Stimulated activated CD8-positive, alpha-beta memory T cell treated with anti-CD3 and anti-CD28 coated beads, Interleukin-4, amount 100 ng/mL, for 4 hours (primary cell): Measurements from ENCODE around the gene ACSF3.
"Not testable (repeated sequence)": the region's sequence is repeated elsewhere in the genome, so short reads cannot be mapped to it uniquely, and the experiment has no call there.

ENCODE experiments used
- DNase-seq, 2 donors: peaks; one replicate each; pipeline ENCODE4 v3.0.0-alpha.2; 2020; ENCODE audit warnings: low read depth in 2 of 2, low spot score in 1 of 2

The ACSF3 gene

DNA sequence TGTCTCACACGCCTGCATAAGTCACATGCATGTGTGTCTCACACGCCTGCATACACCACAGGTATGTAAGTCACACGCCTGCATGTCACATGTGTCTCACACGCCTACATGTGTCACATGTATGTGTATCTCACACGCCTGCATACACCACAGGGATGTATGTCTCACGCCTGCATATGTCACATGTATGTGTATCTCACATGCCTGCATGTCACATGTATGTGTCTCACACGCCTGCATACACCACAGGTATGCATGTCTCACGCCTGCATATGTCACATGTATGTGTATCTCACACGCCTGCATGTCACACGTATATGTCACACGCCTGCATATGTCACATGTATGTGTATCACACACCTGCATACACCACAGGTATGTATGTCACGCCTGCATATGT lies 64.1 kb downstream of the ACSF3 start:
- DNase-seq = no peak

DNA sequence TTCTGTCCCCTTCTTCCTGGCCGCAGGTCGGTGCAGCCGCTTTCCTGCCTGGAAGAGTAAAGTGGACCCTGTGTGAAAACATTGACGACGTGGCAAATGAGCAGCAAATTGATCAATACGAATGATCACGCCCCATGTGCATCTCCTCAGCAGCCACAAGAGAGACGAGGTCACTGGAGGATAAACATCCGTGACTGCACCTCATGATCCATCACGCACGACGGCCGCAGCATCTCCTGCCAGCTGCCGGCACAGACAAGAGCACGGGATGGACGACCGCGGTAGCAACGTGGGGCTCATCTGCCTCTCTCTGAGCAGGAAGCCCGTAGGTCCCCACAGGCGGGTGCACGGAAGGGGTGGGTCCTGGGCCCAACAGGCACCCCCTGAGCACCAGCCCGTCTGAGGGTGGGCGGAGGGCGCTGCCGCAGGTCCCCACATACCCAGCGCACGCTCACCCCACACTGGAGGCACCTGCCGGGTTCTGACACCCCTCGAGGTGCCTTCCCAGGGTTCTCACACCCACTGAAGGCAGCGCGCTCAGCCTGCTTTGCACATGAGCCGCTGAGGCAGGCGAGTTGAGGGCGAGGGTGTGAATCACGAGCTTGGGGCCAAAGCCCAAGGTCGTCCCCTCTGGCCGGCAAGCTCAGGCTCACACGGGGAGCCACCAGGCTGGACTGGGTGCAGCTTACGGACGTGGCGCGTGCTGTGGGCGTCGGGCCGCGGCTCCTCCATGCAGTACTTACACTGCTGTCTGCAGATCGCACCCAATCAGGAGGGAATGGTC lies 65.6 kb downstream of the ACSF3 start:
- DNase-seq = no peak

DNA sequence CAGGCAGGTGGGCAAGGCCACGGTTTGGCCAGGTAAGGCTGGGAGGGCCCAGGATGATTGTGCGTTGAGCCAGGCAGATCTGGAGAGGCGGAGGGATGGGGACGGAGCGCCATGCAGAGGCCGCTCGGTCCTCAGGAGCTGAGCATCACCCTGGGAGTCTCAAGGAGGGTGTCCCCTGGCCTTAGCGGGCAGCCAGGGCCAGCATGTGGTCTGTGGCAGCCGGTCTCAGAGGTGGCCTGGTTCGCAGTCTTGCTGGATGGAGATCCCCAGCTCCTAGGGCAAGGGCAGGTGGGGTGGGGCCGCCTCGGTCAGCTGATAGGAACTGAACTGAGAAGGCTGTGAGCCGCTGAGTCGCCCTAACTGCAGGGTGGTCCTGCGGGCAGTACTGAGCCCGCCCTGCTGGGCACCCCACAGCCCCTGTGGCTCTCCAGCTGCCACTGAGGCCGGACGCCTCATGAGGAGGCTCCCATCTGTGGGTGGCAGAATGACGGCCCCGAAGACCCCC lies 66.2 kb downstream of the ACSF3 start:
- no peak for DNase-seq

DNA sequence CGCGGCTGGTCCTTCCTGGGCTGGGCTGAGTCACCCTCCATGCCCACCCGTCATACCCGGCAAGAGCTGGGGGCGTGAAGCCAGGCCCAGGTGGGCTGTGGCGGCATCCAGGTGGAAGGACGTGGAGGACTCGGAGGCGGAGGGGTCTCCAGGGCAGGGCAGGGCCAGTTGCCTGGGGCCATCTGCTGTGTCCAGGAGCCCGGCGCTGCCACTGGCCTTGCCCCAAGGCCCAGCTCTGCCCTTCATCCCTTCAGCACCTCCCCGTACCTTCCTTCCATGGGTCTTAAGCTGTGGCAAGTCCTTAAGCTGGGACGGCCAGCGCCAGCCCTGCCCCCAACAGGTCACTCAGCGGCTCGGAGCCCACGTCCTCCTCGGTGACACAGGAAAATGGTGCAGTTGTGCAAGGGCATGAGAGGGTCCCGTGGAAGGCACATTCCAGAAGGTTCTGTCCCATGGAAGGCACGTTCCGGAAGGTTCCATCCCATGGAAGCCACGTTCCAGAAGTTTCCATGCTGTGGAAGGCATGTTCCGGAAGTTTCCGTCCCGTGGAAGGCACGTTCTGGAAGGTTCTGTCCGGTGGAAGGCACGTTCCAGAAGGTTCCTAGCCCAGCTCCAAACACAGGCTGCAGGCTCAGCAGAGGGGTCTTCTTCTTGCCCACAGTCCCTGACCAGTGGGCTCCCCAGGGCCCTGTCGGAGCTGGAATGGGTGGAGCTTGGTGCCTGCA lies 67.5 kb downstream of the ACSF3 start:
- no peak for DNase-seq

DNA sequence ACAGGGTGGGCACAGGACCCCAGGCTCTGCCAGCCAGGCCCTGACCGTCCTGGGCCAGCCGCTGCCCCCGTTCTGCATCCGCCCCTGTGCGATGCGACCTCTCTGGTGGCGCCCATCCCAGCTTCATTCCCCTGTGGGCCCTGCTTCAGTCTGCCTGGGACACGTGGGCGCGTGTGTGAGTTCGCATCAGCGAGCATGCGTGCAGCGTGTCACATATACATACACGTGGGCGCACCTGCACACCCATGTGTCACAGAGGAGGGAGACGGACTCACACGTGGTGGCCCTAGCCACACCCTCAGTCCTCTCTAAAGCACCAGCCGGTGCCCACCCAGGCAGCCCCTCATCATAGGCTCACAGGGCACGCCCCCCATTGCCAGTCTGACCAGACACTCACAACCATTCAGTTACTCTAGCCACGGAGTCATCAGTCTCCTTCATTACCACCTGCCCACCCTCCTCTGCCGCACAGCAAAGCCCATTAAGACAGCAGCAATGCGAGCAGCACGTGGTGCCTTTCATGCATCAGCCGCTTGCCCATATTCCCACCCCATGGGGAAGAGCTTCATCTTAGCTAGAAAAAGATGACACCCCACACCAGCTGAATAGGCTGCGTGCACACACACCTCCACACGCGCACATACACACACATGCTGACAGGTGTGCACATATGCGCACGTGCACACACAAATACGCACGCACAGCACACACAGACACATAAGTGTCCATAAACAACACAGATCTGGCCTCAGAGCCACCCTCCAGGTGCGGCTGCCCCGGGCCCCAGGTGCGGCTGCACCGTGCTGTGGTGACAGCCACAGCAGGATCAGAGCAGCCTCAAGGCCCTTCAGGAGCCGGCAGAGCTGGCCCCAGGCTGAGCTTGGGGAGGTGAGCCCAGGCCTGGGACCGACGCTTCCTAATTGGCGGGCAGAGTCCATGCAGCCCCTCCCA lies 68.4 kb downstream of the ACSF3 start:
- DNase-seq = no peak

DNA sequence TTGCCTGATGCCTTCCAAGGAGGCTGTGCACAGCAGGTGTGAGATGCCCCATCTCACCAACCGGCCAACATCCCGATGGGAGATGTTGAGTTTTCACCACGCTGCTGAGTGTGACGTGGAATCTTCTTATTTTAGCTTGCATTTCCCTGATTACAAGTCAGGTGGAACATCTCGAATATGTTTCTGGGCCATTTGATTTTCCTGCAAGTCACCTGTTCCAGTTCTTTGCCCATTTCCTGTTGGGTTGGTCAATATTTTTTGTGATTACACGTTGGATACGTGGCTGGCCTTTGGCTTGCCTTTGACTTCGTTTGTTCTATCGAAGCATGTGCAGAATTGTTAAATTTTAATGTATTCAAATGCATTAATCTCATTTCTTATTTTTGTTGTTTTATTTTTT lies 69.6 kb downstream of the ACSF3 start:
- no peak for DNase-seq

DNA sequence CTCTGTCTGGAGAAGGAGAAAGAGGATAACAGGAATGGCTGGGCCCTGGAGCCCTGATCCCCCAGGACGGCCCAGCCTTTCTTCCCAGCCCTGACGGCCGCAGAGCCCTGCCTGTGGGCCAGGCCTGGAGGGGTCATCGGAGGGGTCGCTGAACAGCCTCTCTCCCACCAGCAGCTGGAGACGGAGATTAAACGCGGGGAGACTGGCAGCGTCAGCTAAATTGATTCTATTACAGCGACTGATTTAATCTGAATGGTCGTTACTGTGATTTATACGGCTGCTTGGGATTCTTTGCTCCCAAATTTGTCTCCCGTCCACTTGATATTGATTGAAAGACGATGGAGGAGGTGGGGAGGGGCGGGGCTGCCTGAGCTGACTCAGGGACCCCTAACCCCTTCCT lies 70.8 kb downstream of the ACSF3 start:
- DNase-seq = no peak

DNA sequence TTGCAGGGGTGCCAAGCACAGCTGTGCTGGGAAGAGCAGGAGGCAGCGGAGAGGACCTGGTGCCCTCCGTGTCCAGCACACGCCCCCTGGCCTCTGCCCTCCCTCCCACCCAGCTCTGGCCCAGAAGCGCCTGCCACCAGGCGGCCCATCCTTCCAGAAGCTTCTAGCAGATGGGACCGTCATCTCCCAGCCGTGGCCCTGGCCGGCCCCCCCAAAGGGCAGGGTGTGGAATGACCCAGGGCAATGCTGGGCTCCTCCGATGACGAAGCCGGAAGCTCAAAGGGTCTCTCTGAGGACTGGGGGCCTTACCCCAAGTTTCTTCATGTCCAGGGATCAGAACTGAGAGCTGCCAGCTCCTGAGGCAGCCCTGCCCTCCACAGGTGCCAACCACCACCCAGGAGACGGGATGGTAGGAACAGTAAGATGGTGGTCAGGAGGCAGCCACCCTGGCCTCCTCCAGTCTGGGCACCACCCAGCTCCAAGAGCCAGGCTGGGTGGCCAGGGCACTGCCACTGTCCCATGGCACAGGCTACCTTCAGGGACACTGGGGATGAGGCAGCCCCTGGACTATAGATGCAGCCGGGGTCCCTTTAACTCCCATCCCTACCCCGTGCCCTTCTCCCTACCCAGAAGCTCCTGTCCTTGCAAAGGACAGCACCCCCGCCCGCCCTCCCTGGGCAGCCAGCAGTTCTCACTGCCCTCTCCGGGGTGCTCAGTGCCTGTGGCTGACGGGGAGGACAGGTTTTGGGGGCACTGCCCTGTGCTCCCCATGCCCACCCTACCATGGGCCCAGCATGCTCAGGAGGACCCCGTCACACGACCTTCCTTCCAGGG lies 71.4 kb downstream of the ACSF3 start:
- DNase-seq = no peak

DNA sequence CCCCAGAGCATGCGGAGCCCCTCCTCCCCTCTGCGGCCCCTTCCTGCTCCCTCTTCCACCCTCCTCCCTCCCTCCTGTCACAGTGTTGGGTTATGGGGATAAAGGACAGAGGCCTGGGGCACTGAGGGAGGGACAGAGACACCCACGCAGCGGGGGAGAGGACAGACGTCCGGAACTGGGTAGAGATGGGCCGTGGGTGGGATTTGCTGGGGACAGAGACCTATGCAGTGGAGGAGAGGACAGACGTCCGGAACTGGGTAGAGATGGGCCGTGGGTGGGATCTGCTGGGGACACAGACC lies 72.0 kb downstream of the ACSF3 start:
- not testable (repeated sequence) for DNase-seq

DNA sequence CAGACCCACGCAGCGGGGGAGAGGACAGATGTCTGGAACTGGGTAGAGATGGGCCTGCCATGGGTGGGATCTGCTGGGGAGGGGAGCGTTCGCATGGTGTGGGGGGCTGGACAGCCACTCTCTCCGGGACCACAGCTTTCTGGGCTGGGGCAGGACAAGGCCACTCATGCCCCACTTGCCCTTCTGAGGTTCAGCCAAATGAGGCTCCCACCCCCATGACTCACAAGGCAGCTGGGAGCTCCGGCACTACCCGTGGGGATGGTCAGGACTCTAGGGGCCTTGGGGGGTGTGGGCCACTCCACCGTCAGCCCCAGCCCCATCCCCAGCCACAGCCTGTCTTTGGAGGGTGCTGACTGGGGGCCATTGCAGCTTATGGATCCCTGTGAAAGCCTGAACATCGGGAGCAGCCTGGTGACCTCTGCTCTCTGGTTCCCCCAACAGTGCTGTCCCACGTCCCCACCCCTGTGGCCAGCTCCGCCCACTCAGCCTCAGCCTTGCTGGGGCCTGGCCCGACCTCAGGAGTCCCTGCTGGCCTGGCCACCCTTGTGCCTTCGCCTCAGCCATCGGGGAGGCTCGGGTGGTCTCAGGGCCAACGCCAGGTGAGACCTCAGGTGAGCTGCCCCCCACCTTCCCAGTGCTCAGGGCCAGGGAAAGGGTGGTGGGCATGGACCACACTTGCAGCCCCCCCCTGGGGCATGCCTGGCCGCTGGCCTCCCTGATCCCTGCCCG lies 73.2 kb downstream of the ACSF3 start:
- no peak for DNase-seq

DNA sequence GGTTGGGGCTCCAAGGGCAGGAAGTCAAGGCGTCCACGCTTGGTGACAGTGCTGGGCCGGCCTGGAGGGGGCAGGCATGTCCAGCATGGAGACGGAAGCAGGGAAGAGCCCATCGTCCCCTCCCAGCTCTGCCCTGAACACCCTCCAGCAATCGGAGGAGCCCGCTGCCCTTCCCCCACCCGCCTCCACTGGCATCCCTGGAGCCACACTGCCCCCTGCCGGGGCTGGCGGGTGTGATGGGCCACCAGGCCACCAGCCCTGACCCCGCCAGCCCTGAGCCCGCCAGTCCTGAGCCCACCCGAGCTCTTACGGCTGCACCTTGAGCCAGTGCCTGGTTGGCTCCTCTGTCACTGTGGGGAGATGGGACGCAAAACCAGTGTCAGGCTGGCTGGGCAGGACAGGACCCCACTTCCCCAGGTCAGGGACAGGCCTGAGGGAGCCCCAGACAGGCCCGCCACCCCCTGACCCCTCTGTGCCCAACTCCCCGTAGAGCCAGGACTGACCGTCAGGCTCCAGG lies 73.8 kb downstream of the ACSF3 start:
- peak; percentile 58 to 73 for DNase-seq

DNA sequence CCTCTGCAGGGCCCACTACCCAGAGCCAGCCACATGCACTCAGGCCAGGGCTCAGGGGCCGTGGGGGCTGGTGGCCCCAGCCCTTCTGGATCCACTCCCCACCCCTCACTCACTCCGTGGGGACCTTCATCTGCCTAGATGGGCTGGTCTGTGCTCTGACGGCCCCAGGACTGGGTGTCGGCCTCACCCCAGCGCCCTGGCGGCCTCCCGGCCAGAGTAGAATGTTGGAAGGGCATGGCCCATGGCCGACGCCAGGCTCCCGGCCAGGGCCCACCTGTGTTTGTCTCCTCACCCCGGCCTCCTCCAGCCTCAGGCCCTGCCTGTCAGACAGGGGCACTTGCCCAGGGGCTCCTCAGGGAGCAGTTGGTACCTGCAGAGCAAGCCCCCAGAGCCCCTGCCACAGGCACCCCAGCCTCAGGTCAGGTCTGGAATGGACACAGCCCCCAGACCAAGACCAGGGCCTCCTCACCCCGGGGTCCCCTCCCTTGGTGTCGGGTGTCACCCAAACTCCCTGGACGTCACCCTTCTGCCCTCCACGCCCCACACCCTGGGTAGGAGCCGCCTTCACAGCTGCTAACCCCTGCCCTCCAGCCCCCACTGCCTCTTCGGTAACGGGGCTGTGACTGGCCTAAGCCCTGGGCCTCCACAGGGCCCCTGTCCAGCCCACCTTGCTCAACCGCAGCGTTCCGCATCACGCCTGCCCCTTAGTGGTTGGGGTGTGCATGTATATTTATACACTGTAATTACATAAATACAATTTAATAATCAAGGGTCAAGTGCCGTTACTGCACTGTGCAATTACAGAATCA lies 74.9 kb downstream of the ACSF3 start:
- no peak for DNase-seq

DNA sequence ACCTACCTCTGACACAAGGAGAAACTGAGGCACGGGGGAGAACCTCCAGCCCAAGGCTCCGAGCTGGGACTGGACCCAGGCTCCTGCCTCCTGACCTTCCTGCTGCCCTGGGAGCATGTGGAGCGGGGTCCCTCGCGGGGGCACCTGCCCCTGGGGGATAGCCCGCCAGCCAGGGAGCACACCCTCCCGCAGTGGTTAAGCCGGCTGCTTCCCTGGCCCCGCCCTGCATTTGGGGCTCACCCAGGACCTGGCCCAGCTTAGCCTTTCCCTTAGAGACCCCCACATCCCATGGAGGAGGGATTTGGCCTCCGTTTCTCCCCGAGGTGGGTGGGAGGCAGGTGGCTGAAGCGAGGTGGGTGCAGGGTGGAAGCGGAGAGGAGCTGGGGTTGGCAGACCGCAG lies 76.1 kb downstream of the ACSF3 start:
- DNase-seq = no peak

DNA sequence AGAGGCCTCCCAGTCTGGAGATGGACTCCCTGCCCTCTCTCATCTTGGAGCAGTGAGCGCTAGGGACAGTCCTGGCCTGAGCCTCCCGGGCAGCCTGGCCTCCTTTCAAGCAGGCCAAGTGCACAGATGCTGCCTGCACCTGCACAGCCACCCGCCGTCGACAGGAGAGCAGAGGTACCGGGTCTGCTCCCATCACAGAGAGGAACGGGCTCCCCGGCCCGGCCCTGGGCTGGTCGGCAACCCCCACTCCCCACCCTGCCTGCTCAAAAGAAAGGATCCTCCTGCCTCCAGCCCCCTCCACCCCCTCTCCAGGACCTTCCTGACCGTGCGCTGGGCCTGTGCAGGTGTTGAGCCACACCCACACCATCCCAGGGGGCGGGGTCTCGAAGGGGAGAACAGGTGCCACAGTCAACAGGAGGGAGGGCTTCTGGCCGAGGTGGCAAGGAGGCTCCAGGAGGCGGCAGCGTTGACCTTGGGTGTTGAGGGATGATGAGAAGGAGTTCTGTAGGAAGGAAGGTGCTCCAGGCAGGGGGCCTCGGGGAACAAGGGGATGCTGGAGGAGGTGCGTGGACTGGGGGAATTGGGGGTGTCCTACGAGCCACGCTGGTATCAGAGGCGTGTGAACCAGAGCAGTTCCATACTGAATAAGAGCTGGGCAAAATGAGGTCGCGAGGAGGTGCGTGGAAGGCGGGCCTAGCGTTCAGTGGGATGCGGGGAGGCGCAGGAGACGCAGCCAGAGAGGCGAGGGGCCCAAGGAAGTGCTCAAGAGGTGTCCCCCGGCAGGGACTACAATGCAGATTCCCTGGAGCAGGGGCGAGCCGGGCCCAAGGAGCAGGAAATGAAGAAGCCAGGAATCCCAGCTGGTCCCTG lies 76.9 kb downstream of the ACSF3 start:
- DNase-seq = no peak

DNA sequence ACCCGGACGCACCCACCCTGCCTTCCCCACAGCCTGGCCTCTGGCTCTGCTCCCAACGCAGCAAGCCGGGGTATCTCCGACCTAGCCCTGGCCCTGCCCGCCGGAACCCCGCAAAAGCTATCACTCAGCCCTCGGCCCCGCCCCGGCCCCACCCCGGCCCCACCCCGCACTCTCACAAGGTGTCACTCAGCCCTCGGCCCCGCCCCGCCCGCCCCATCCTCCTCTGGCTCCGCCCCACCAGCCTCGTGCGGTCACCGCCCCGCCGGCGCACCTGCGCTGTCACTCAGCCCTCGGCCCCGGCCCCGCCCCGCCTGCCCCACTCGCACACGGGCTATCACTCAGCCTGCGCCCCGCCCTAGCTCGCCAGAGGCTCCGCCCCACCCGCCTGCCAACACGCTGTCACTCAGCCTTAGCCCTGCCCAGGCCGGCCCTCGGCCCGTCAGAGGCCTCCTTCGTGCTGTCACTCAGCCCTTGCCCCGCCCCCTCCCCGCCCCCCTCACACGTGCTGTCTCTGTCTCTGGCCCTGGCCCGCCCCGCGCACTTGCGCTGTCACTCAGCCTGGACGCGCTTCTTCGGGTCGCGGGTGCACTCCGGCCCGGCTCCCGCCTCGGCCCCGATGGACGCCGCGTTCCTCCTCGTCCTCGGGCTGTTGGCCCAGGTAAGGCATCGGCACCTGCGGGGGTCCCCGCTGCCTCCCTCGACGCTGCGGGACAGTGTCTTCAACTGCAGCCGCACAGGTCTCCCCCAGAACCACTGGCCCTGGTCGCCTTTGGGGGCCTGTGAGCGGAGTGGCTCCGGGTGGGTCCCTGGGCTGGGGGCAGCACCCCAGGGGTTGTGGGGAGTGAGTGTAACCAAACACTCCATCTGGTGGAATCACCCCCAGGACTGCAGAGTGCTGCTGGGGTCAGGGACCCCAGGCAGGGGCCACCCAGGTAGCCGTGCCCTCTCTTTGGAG lies 77.8 kb downstream of the ACSF3 start, which contains the start of gene CDH15:
Gene CDH15 (plus strand): TSS at position 533 of the 955 bp plus-strand sequence. CDS start 84 bp downstream, at position 617.
- peak; percentile 86 to 90 for DNase-seq

DNA sequence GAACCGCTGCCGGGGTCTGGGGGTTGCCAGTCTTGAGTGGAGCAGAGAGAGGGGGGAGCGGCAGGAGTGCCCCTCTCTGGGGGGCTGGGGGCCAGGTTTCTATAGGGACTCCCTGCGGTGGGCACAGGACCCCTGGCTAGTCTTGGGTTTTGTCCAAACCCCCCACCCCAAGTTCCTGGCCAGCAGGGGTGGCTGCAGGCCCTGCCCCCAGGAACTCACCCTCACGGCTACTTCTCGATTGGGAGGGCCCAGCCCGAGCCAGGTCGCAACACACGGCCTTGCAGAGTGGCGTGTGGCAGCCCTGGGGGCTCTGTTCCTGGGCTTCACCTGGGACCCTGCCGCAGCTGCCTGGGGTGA lies 78.5 kb downstream of the ACSF3 start:
- no peak for DNase-seq
